OCI-LY3 (cell line): ENCODE data around the gene UNC5B.

Source experiments
- EZH2phosphoT487 ChIP-seq: fragments of 200-600 bp; shearing (Covaris generic); IDR thresholded peaks from 2 replicates; pipeline ENCODE4 v1.6.1; 2018; ENCODE audit warnings: antibody characterized with exemption, mixed run types, low read depth
- TF ChIP-seq, protein P1 (sequence below): fragments of 200-600, 300-600 bp; sonication (generic); IDR thresholded peaks from 2 replicates; pipeline ENCODE4 v1.5.1; 2014; ENCODE audit warnings: antibody characterized with exemption, low read length, low read depth

DNA sequence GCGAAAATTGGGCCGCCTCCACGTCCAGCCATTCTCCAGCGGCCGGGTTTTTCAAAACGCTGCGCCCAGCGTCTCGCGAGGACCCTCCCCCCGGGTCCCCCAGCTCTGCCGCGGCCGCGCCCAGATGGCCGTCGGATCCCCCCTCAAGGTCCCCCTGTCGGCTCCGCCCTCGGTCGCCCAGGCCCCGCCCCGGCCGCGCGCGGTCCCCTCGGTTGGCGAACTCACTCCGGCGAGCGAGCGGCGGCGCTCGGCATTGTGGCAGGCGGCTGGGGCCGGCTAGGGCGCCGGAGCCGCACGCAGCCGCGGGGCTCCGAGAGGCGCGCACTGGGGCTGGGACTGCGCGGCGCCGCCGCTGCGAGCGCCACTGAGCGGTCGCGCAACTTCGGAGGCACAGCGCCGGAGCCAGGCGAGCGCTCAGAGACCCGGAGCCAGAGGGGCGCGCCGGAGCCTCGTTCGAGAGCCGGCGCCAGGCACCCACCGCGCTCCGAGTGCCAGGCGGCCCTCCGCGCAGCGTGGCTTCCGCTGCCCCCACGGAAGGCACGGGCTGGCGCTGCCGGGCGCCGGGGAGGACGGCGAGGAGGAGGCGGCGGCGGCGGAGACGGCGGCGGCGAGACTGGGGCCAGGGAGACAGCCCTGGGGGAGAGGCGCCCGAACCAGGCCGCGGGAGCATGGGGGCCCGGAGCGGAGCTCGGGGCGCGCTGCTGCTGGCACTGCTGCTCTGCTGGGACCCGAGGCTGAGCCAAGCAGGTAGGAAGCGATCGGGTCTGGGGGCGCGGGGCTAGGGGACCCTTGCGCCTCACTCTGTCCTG, at the start of gene UNC5B:
- TF ChIP-seq, protein P1, sequence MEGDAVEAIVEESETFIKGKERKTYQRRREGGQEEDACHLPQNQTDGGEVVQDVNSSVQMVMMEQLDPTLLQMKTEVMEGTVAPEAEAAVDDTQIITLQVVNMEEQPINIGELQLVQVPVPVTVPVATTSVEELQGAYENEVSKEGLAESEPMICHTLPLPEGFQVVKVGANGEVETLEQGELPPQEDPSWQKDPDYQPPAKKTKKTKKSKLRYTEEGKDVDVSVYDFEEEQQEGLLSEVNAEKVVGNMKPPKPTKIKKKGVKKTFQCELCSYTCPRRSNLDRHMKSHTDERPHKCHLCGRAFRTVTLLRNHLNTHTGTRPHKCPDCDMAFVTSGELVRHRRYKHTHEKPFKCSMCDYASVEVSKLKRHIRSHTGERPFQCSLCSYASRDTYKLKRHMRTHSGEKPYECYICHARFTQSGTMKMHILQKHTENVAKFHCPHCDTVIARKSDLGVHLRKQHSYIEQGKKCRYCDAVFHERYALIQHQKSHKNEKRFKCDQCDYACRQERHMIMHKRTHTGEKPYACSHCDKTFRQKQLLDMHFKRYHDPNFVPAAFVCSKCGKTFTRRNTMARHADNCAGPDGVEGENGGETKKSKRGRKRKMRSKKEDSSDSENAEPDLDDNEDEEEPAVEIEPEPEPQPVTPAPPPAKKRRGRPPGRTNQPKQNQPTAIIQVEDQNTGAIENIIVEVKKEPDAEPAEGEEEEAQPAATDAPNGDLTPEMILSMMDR, result no peak
- TF ChIP-seq EZH2phosphoT487, result no peak
